H9 (cell line): Measurements from ENCODE around the gene ACTN1. TPM values are rescaled to one million over a fixed set of nuclear protein-coding genes. Genes with fewer than 3 reads are reported as not detected.
A peak's percentile ranks its signal among the peaks of the same experiment; 100 is the strongest.

Source experiments
- DNase-seq: peaks from one replicate; pipeline ENCODE4 v3.0.0-alpha.2; 2017
- H2AFZ ChIP-seq: one replicate; pipeline ENCODE4 v1.6.1; 2013; ENCODE audit warnings: mild to moderate bottlenecking, low read length, control low read depth, moderate library complexity
- H2AK5ac ChIP-seq: 2 replicates; pipeline ENCODE4 v1.6.1; 2013; ENCODE audit warnings: low read length, control low read depth, mixed read lengths; ENCODE audit not compliant: insufficient read length
- H2BK120ac ChIP-seq: one replicate; pipeline ENCODE4 v1.6.1; 2013; ENCODE audit warnings: low read depth, mild to moderate bottlenecking, low read length, control low read depth, inconsistent platforms; ENCODE audit not compliant: poor library complexity, severe bottlenecking
- H2BK12ac ChIP-seq: 2 replicates; pipeline ENCODE4 v1.6.1; 2013; ENCODE audit warnings: low read length, control low read depth, mixed read lengths, low read depth; ENCODE audit not compliant: insufficient read length
- H2BK15ac ChIP-seq: 2 replicates; pipeline ENCODE4 v1.6.1; 2013; ENCODE audit warnings: low read depth, low read length, control low read depth
- H2BK20ac ChIP-seq: one replicate; pipeline ENCODE4 v1.6.1; 2013; ENCODE audit warnings: low read depth, mild to moderate bottlenecking, low read length, control low read depth, inconsistent platforms; ENCODE audit not compliant: poor library complexity, severe bottlenecking
- H2BK5ac ChIP-seq: 2 replicates; pipeline ENCODE4 v1.6.1; 2013; ENCODE audit warnings: low read length, control low read depth, mixed read lengths; ENCODE audit not compliant: insufficient read length
- H3K14ac ChIP-seq: 2 replicates; pipeline ENCODE4 v1.6.1; 2013; ENCODE audit warnings: low read length, control low read depth; ENCODE audit not compliant: insufficient read depth
- H3K18ac ChIP-seq: 2 replicates; pipeline ENCODE4 v1.6.1; 2013; ENCODE audit warnings: low read depth, mild to moderate bottlenecking, mixed read lengths, low read length, control low read depth; ENCODE audit not compliant: insufficient read length
- H3K23ac ChIP-seq: 2 replicates; pipeline ENCODE4 v1.6.1; 2013; ENCODE audit warnings: low read length, control low read depth, mixed read lengths, low read depth; ENCODE audit not compliant: insufficient read length
- H3K23me2 ChIP-seq: 2 replicates; pipeline ENCODE4 v1.6.1; 2013; ENCODE audit warnings: low read depth, mild to moderate bottlenecking, mixed read lengths, low read length, control low read depth; ENCODE audit not compliant: insufficient read length, poor library complexity, severe bottlenecking
- H3K27ac ChIP-seq: 2 replicates; pipeline ENCODE4 v1.5.1; 2013; ENCODE audit warnings: low read length, control low read depth, mixed read lengths, low read depth; ENCODE audit not compliant: insufficient read length
- H3K27me3 ChIP-seq: 2 replicates; pipeline ENCODE4 v1.6.1; 2013; ENCODE audit warnings: low read length, control low read depth, inconsistent platforms; ENCODE audit not compliant: insufficient read depth
- H3K4ac ChIP-seq: 2 replicates; pipeline ENCODE4 v1.6.1; 2013; ENCODE audit warnings: low read depth, mild to moderate bottlenecking, control low read depth, inconsistent platforms, low read length, moderate library complexity
- H3K4me1 ChIP-seq: 2 replicates; pipeline ENCODE4 v1.6.1; 2013; ENCODE audit warnings: low read length, control low read depth, inconsistent platforms; ENCODE audit not compliant: insufficient read depth
- H3K4me2 ChIP-seq: 2 replicates; pipeline ENCODE4 v1.6.1; 2013; ENCODE audit warnings: low read length, control low read depth, mixed read lengths; ENCODE audit not compliant: insufficient read length, insufficient read depth
- H3K56ac ChIP-seq: 2 replicates; pipeline ENCODE4 v1.6.1; 2013; ENCODE audit warnings: low read depth, mild to moderate bottlenecking, mixed read lengths, low read length, control low read depth; ENCODE audit not compliant: insufficient read length
- H3K79me1 ChIP-seq: 2 replicates; pipeline ENCODE4 v1.6.1; 2013; ENCODE audit warnings: low read depth, mild to moderate bottlenecking, moderate library complexity, low read length, control low read depth, inconsistent platforms; ENCODE audit not compliant: insufficient read depth, poor library complexity, severe bottlenecking
- H3K79me2 ChIP-seq: 2 replicates; pipeline ENCODE4 v1.6.1; 2013; ENCODE audit warnings: low read length, control low read depth, inconsistent platforms; ENCODE audit not compliant: insufficient read depth
- H3K9ac ChIP-seq: 2 replicates; pipeline ENCODE4 v1.6.1; 2013; ENCODE audit warnings: low read length, control low read depth, mixed read lengths; ENCODE audit not compliant: insufficient read length; ENCODE audit errors: extremely low read depth
- H3K9me3 ChIP-seq: one replicate; pipeline ENCODE4 v1.6.1; 2013; ENCODE audit warnings: low read depth, low read length, inconsistent platforms; ENCODE audit not compliant: control insufficient read depth
- H3T11ph ChIP-seq: one replicate; pipeline ENCODE4 v1.6.1; 2013; ENCODE audit warnings: mild to moderate bottlenecking, low read length, control low read depth, inconsistent platforms
- H4K20me1 ChIP-seq: one replicate; pipeline ENCODE4 v1.6.1; 2013; ENCODE audit not compliant: control insufficient read depth, insufficient read length, insufficient read depth
- H4K5ac ChIP-seq: 2 replicates; pipeline ENCODE4 v1.6.1; 2013; ENCODE audit warnings: low read depth, mild to moderate bottlenecking, mixed read lengths, low read length, control low read depth; ENCODE audit not compliant: insufficient read length
- H4K8ac ChIP-seq: replicated peaks from 2 replicates; pipeline ENCODE4 v1.6.1; 2013; ENCODE audit warnings: low read length, control low read depth, mixed read lengths, low read depth; ENCODE audit not compliant: insufficient read length
- H4K91ac ChIP-seq: 2 replicates; pipeline ENCODE4 v1.6.1; 2013; ENCODE audit warnings: low read depth, mild to moderate bottlenecking, moderate library complexity, mixed read lengths, low read length, control low read depth; ENCODE audit not compliant: insufficient read length
- H3K27ac Mint-ChIP-seq, 3 experiments: 2 replicates in 2 of 3; 3 replicates in 1 of 3; pipeline ENCODE4 v1.8.0; 2020 to 2021; ENCODE audit warnings: mixed read lengths in 3 of 3, mild to moderate bottlenecking in 1 of 3, moderate library complexity in 1 of 3
- H3K27me3 Mint-ChIP-seq: 2 replicates; pipeline ENCODE4 v1.8.0; 2021; ENCODE audit warnings: low read depth, mild to moderate bottlenecking, moderate library complexity, mixed read lengths
- H3K36me3 Mint-ChIP-seq, 3 experiments: 2 replicates in 2 of 3; 3 replicates in 1 of 3; pipeline ENCODE4 v1.8.0; 2020 to 2021; ENCODE audit warnings: low read depth in 3 of 3, mixed read lengths in 3 of 3; ENCODE audit not compliant: insufficient read depth in 1 of 3
- H3K4me1 Mint-ChIP-seq, 2 experiments: 2 replicates each; pipeline ENCODE4 v1.8.0; 2020; ENCODE audit warnings: mixed read lengths in 2 of 2
- H3K4me3 Mint-ChIP-seq, 2 experiments: 2 replicates in 1 of 2; 3 replicates in 1 of 2; pipeline ENCODE4 v1.8.0; 2020 to 2021; ENCODE audit warnings: mild to moderate bottlenecking in 2 of 2, mixed read lengths in 2 of 2, moderate library complexity in 1 of 2
- H3K9me3 Mint-ChIP-seq, 2 experiments: 2 replicates in 1 of 2; 3 replicates in 1 of 2; pipeline ENCODE4 v1.8.0; 2020; ENCODE audit warnings: mild to moderate bottlenecking in 2 of 2, mixed read lengths in 2 of 2, moderate library complexity in 1 of 2
- WGBS: extraction: QIAGEN DNeasy Blood & Tissue Kit; methylation state at CpG from one replicate; pipeline ENCODE4 v1.1.7; 2013; ENCODE audit warnings: missing lambda C conversion rate, low lambda C conversion rate, mixed read lengths; ENCODE audit not compliant: insufficient read length; ENCODE audit errors: extremely low coverage; 5-methylcytosine and 5-hydroxymethylcytosine counted together
- total RNA-seq: library from RNA; stranded (reverse); gene quantifications from 2 replicates; pipeline ENCODE4 v1.2.1, GENCODE V29; 2021
- TF ChIP-seq, protein P1 (sequence below): fragments of 200-600 bp; sonication (generic); conservative IDR thresholded peaks from 3 replicates; pipeline ENCODE4 v1.8.0; 2021; ENCODE audit warnings: antibody characterized with exemption, mild to moderate bottlenecking

Gene ACTN1
- total RNA-seq, 1 experiment from 2014 or later: 219 TPM

DNA sequence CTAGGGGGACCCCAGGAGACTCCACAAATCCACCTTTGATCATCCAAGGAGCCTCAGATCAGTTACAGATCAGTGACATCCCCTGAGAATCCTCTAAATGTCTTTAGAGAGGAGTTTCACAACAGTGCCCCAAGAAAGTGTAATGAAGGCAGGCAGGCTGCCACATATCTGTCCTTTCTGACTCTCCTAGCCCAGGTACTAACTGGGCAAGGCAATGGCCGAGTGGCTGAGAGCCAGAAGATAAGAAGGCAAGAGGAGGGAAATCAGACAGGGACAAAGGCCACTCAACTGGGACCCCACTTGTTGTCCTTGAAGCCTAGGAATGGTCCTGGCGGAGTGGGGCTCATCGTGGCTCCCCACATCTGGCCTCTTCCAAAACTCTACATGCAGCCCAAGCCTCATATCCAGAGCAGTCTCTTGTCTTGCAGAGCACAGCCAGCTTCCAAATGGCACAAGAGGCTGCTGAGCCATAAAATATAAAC is 11.6 kb downstream of the ACTN1 start:
- Histone ChIP-seq H3K79me1 (peaks cover 14% of the 10 kb centered on the region), H2AFZ (no peak overlapping the region), H3K79me2 (peaks cover 77% of the 10 kb centered on the region; the same call in 1 of the 2 replicates), H4K8ac (no peak overlapping the region), H3K4me2 (no peak overlapping the region), H3K27me3 (no peaks in the 10 kb centered on the region), H3K9ac (no peak overlapping the region), H3K23ac (no peak overlapping the region), H2BK5ac (no peak overlapping the region), H4K91ac (no peak overlapping the region), H2BK120ac (no peak overlapping the region), H2BK12ac (no peak overlapping the region), H3K18ac (no peak overlapping the region), H3K23me2 (no peaks in the 10 kb centered on the region), H3K9me3 (no peaks in the 10 kb centered on the region), H3T11ph (no peak overlapping the region), H3K27ac (no peak overlapping the region), H2BK15ac (no peak overlapping the region), H2AK5ac (no peak overlapping the region), H3K4me1 (peaks cover 22% of the 10 kb centered on the region), H3K56ac (no peak overlapping the region), H3K4ac (no peak overlapping the region), H3K14ac (no peak overlapping the region), H2BK20ac (no peak overlapping the region), H4K5ac (no peak overlapping the region), H4K20me1 (no peaks in the 10 kb centered on the region)
- DNase-seq: no peak
- Mint-ChIP-seq H3K27ac (peak overlapping the region in 2 of 3 experiments; percentile 29 to 38; a peak in 1 of 7 replicates), H3K4me3 (no peak overlapping the region), H3K36me3 (peaks cover 9 to 19% (median 18%) of the 10 kb centered on the region in 3 experiments), H3K4me1 (peaks cover 80 to 83% of the 10 kb centered on the region in 2 experiments), H3K27me3 (no peaks in the 10 kb centered on the region), H3K9me3 (no peaks in the 10 kb centered on the region)
- no CpG with 5 or more reads among the region's 3 CpGs for WGBS
- TF ChIP-seq, protein P1, sequence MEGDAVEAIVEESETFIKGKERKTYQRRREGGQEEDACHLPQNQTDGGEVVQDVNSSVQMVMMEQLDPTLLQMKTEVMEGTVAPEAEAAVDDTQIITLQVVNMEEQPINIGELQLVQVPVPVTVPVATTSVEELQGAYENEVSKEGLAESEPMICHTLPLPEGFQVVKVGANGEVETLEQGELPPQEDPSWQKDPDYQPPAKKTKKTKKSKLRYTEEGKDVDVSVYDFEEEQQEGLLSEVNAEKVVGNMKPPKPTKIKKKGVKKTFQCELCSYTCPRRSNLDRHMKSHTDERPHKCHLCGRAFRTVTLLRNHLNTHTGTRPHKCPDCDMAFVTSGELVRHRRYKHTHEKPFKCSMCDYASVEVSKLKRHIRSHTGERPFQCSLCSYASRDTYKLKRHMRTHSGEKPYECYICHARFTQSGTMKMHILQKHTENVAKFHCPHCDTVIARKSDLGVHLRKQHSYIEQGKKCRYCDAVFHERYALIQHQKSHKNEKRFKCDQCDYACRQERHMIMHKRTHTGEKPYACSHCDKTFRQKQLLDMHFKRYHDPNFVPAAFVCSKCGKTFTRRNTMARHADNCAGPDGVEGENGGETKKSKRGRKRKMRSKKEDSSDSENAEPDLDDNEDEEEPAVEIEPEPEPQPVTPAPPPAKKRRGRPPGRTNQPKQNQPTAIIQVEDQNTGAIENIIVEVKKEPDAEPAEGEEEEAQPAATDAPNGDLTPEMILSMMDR: no peak
